Measurements from ENCODE around the gene SFPQ. TPM values are rescaled to one million over a fixed set of nuclear protein-coding genes. Genes with fewer than 3 reads are reported as not detected.
"Not testable (repeated sequence)": the region's sequence is repeated elsewhere in the genome, so short reads cannot be mapped to it uniquely, and the experiment has no call there.

SFPQ gene
- 130 TPM for total RNA-seq

- Histone ChIP-seq H3K36me3 (ENCODE audit: control insufficient read depth in 3 of 3, insufficient read depth in 3 of 3, low read length in 3 of 3) (peaks cover 26 to 34% (median 30%) of the 10 kb centered on the region in 3 donors), H3K4me3 (ENCODE audit: low read length in 3 of 3) (peak within 1 kb of the TSS; percentile 79 to 98 (median 87)), H3K27ac (ENCODE audit: low read depth, low read length) (peak within 1 kb of the TSS; percentile 99), H3K27me3 (ENCODE audit: control insufficient read depth in 3 of 3, insufficient read depth in 3 of 3, low read length in 3 of 3) (peaks cover 0 to 2% (median 0%) of the 10 kb centered on the region in 3 donors), H3K4me1 (ENCODE audit: control insufficient read depth in 3 of 3, insufficient read depth in 3 of 3, low read length in 3 of 3) (peaks cover 19 to 39% (median 26%) of the 10 kb centered on the region in 3 donors), H3K9me3 (ENCODE audit: control insufficient read depth in 3 of 3, low read length in 3 of 3) (no peaks in the 10 kb centered on the region), H3K9ac (ENCODE audit: low read depth in 1 of 3, low read length in 3 of 3) (peak within 1 kb of the TSS; percentile 91 to 99 (median 99))
These were observed at the start of gene SFPQ for GRCh38 chr1:35192853-35193664. TSS of gene SFPQ (minus strand) at chr1:35193145. CDS start at chr1:35193049, 96 bp downstream.

DNA sequence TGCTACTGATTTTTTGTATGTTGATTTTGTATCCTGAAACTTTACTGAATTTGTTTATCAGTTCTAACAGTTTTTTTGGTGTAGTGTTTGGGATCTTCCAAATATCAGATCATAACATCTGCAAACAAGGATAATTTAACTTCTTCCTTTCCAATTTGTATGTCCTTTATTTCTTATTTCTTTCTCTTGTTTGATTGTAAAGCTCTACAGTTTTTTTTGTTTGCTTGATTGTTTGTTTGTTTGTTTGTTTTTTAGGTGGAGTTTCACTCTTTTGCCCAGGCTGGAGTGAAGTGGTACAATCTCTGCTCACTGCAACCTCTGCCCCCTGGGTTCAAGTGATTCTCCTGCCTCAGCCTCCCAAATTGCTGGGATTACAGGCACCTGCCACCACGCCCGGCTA, 43.8 kb upstream of the SFPQ start:
- H3K36me3 ChIP-seq (ENCODE audit: control insufficient read depth in 3 of 3, insufficient read depth in 3 of 3, low read length in 3 of 3); H3K4me1 ChIP-seq (ENCODE audit: control insufficient read depth in 3 of 3, insufficient read depth in 3 of 3, low read length in 3 of 3); H3K9me3 ChIP-seq (ENCODE audit: control insufficient read depth in 3 of 3, low read length in 3 of 3); H3K27me3 ChIP-seq (ENCODE audit: control insufficient read depth in 3 of 3, insufficient read depth in 3 of 3, low read length in 3 of 3); H3K4me3 ChIP-seq (ENCODE audit: low read length in 3 of 3); H3K27ac ChIP-seq (ENCODE audit: low read depth, low read length); H3K9ac ChIP-seq (ENCODE audit: low read depth in 1 of 3, low read length in 3 of 3): not testable (repeated sequence)

DNA sequence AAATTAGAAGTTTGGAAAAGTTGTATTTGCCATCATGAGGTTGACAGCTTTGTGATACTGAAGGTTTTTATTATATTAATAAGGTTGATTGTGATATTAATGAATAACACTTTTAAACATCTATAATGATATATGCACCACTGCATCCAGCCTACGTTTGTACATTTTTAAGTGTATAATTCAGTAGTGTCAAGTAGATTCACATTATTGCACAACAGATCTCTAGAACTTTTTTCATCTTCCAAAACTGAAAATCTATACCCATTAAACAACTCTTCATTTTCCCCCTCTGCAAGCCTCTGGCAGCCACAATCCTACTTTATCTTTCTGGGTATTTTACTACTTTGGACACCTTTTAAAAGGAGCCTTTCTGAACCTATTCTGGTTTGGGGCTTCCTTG, 38.3 kb upstream of the SFPQ start:
- Histone ChIP-seq H3K9me3 (ENCODE audit: control insufficient read depth in 3 of 3, low read length in 3 of 3) (no peaks in the 10 kb centered on the region), H3K27ac (ENCODE audit: low read depth, low read length) (no peak overlapping the region), H3K4me3 (ENCODE audit: low read length in 3 of 3) (no peak overlapping the region), H3K9ac (ENCODE audit: low read depth in 1 of 3, low read length in 3 of 3) (no peak overlapping the region), H3K27me3 (ENCODE audit: control insufficient read depth in 3 of 3, insufficient read depth in 3 of 3, low read length in 3 of 3) (no peaks in the 10 kb centered on the region), H3K4me1 (ENCODE audit: control insufficient read depth in 3 of 3, insufficient read depth in 3 of 3, low read length in 3 of 3) (no peaks in the 10 kb centered on the region), H3K36me3 (ENCODE audit: control insufficient read depth in 3 of 3, insufficient read depth in 3 of 3, low read length in 3 of 3) (no peaks in the 10 kb centered on the region)

GRCh38 chr1:35229587-35230360, 36.8 kb upstream of the SFPQ start:
- Histone ChIP-seq H3K9ac (ENCODE audit: low read depth in 1 of 3, low read length in 3 of 3) (no peak overlapping the region), H3K27ac (ENCODE audit: low read depth, low read length) (no peak overlapping the region), H3K4me3 (ENCODE audit: low read length in 3 of 3) (no peak overlapping the region), H3K36me3 (ENCODE audit: control insufficient read depth in 3 of 3, insufficient read depth in 3 of 3, low read length in 3 of 3) (no peaks in the 10 kb centered on the region), H3K4me1 (ENCODE audit: control insufficient read depth in 3 of 3, insufficient read depth in 3 of 3, low read length in 3 of 3) (no peaks in the 10 kb centered on the region), H3K9me3 (ENCODE audit: control insufficient read depth in 3 of 3, low read length in 3 of 3) (no peaks in the 10 kb centered on the region), H3K27me3 (ENCODE audit: control insufficient read depth in 3 of 3, insufficient read depth in 3 of 3, low read length in 3 of 3) (no peaks in the 10 kb centered on the region)

- no peak overlapping the region for H3K4me3 ChIP-seq (ENCODE audit: low read length in 3 of 3)
- no peak overlapping the region for H3K9ac ChIP-seq (ENCODE audit: low read depth in 1 of 3, low read length in 3 of 3)
- no peaks in the 10 kb centered on the region for H3K4me1 ChIP-seq (ENCODE audit: control insufficient read depth in 3 of 3, insufficient read depth in 3 of 3, low read length in 3 of 3)
- H3K36me3 ChIP-seq (ENCODE audit: control insufficient read depth in 3 of 3, insufficient read depth in 3 of 3, low read length in 3 of 3): no peaks in the 10 kb centered on the region
- no peak overlapping the region for H3K27ac ChIP-seq (ENCODE audit: low read depth, low read length)
- H3K27me3 ChIP-seq (ENCODE audit: control insufficient read depth in 3 of 3, insufficient read depth in 3 of 3, low read length in 3 of 3): no peaks in the 10 kb centered on the region
- H3K9me3 ChIP-seq (ENCODE audit: control insufficient read depth in 3 of 3, low read length in 3 of 3): no peaks in the 10 kb centered on the region
These were observed 33.6 kb upstream of the SFPQ start for GRCh38 chr1:35226546-35226945.

DNA sequence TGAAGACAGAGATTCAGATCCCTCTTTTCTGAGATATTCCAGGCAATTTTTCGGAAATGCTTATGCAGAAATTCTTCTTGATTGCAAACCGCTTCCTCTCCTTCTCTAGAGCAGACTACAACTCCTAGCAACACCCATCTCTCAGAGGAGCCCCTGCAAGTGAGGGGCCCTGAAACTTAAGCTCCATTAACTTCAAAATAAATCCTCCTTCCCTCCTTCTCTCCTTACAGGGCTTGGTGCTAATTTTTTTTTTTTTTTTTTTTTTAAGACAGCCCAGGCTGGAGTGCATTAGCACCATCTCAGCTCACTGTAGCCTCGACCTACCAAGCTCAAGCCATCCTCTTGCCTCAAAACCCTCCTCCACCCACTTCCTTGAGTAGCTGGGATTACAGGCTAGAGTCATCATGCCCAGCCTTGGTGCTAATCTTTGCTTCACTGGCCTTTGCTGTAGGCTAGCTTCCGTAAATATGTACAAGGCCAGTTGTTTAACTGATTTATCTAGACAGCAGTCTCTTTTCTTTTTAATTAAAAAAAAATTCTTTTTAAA, 30.2 kb upstream of the SFPQ start:
- H3K4me3 ChIP-seq (ENCODE audit: low read length in 3 of 3): no peak overlapping the region
- no peaks in the 10 kb centered on the region for H3K4me1 ChIP-seq (ENCODE audit: control insufficient read depth in 3 of 3, insufficient read depth in 3 of 3, low read length in 3 of 3)
- H3K36me3 ChIP-seq (ENCODE audit: control insufficient read depth in 3 of 3, insufficient read depth in 3 of 3, low read length in 3 of 3): no peaks in the 10 kb centered on the region
- H3K27ac ChIP-seq (ENCODE audit: low read depth, low read length): no peak overlapping the region
- H3K9me3 ChIP-seq (ENCODE audit: control insufficient read depth in 3 of 3, low read length in 3 of 3): no peaks in the 10 kb centered on the region
- H3K27me3 ChIP-seq (ENCODE audit: control insufficient read depth in 3 of 3, insufficient read depth in 3 of 3, low read length in 3 of 3): no peaks in the 10 kb centered on the region
- H3K9ac ChIP-seq (ENCODE audit: low read depth in 1 of 3, low read length in 3 of 3): no peak overlapping the region

DNA sequence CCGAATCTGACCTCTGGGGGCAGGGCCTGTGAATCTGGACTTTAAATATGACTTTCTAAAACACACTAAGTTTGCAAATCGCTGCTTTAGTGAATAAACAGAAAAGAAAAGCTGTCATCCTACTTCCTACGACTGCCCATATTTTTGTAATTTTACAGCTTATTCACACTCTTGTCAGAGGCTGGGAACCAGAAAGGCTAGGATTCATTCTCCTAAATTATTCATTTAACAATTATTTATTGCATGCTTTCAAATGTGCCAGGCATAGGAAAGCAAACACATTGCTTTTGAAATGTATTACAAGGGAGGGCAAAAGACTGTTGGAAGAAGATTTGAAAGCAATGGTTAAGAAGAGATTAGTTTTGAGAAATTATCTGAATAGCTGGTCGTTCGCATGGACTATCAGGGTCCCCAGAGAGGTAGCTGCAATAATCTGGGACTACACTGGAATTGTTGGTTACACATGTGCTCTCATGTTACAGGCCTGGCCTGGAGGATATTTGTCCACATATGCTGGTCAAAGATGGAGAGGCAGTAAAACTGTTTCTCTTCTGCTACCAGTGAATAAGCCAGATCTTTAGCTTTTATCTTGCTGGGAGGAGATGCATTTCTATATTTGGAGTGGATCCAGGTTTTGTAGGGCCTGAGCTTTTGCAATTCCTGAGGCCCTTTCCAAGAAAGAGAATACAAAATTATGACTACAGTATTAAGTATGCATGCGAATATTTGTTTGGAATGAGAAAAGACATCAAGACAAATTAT, 29.6 kb upstream of the SFPQ start:
- Histone ChIP-seq H3K27me3 (ENCODE audit: control insufficient read depth in 3 of 3, insufficient read depth in 3 of 3, low read length in 3 of 3) (no peaks in the 10 kb centered on the region), H3K4me1 (ENCODE audit: control insufficient read depth in 3 of 3, insufficient read depth in 3 of 3, low read length in 3 of 3) (no peaks in the 10 kb centered on the region), H3K9me3 (ENCODE audit: control insufficient read depth in 3 of 3, low read length in 3 of 3) (no peaks in the 10 kb centered on the region), H3K4me3 (ENCODE audit: low read length in 3 of 3) (no peak overlapping the region), H3K36me3 (ENCODE audit: control insufficient read depth in 3 of 3, insufficient read depth in 3 of 3, low read length in 3 of 3) (no peaks in the 10 kb centered on the region), H3K9ac (ENCODE audit: low read depth in 1 of 3, low read length in 3 of 3) (no peak overlapping the region), H3K27ac (ENCODE audit: low read depth, low read length) (no peak overlapping the region)

GRCh38 chr1:35220976-35221375, 28.0 kb upstream of the SFPQ start:
- Histone ChIP-seq H3K4me3 (ENCODE audit: low read length in 3 of 3) (no peak overlapping the region), H3K9me3 (ENCODE audit: control insufficient read depth in 3 of 3, low read length in 3 of 3) (no peaks in the 10 kb centered on the region), H3K9ac (ENCODE audit: low read depth in 1 of 3, low read length in 3 of 3) (no peak overlapping the region), H3K27me3 (ENCODE audit: control insufficient read depth in 3 of 3, insufficient read depth in 3 of 3, low read length in 3 of 3) (no peaks in the 10 kb centered on the region), H3K4me1 (ENCODE audit: control insufficient read depth in 3 of 3, insufficient read depth in 3 of 3, low read length in 3 of 3) (no peaks in the 10 kb centered on the region), H3K36me3 (ENCODE audit: control insufficient read depth in 3 of 3, insufficient read depth in 3 of 3, low read length in 3 of 3) (no peaks in the 10 kb centered on the region), H3K27ac (ENCODE audit: low read depth, low read length) (no peak overlapping the region)

DNA sequence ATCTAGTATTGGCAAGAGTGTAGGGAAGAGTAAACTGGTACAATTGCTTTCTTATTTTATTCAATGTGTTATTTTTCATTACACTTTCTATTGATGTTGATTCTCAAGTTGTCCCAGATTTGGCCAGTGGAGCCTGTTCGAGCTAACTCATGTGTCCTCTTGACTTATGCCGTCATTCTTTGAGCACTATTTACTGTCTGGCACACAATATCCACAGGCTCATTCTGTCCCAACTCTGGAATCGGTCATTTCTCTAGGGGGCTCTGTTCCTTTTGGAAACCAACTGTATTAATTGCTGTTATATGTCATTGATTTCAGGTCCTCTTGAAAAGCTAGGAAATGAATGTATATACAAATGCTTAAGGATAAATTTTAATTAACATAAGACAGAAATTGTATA, 22.4 kb upstream of the SFPQ start:
- Histone ChIP-seq H3K4me1 (ENCODE audit: control insufficient read depth in 3 of 3, insufficient read depth in 3 of 3, low read length in 3 of 3) (no peaks in the 10 kb centered on the region), H3K27me3 (ENCODE audit: control insufficient read depth in 3 of 3, insufficient read depth in 3 of 3, low read length in 3 of 3) (no peaks in the 10 kb centered on the region), H3K27ac (ENCODE audit: low read depth, low read length) (no peak overlapping the region), H3K36me3 (ENCODE audit: control insufficient read depth in 3 of 3, insufficient read depth in 3 of 3, low read length in 3 of 3) (no peaks in the 10 kb centered on the region), H3K9ac (ENCODE audit: low read depth in 1 of 3, low read length in 3 of 3) (no peak overlapping the region), H3K9me3 (ENCODE audit: control insufficient read depth in 3 of 3, low read length in 3 of 3) (no peaks in the 10 kb centered on the region), H3K4me3 (ENCODE audit: low read length in 3 of 3) (no peak overlapping the region)
